Thoracic aorta (tissue), 2 donors: ENCODE results near the gene CAMK1D. TPM values are rescaled to one million over a fixed set of nuclear protein-coding genes. Genes with fewer than 3 reads are reported as not detected.
"Not testable (repeated sequence)": the region's sequence is repeated elsewhere in the genome, so short reads cannot be mapped to it uniquely, and the experiment has no call there.

Experiments used
- ATAC-seq: fragments of 150-250 bp; one replicate; pipeline ENCODE4 v1.8.0; 2017; ENCODE audit warnings: low read depth; ENCODE audit not compliant: insufficient number of reproducible peaks, low FRiP score
- DNase-seq: peaks from one replicate; pipeline ENCODE4 v3.0.0-alpha.2; 2020; ENCODE audit warnings: low spot score
- H3K27ac ChIP-seq, 2 donors: fragments of 200-600 bp; sonication (generic); 1 replicate in 1 of 2; 2 replicates in 1 of 2; pipeline ENCODE4 v1.5.1; 2016; ENCODE audit warnings: mild to moderate bottlenecking in 2 of 2, moderate library complexity in 2 of 2
- H3K27me3 ChIP-seq: fragments of 200-600 bp; sonication (generic); replicated peaks from 2 replicates; pipeline ENCODE4 v1.6.0; 2016; ENCODE audit warnings: mild to moderate bottlenecking; ENCODE audit not compliant: insufficient read depth
- H3K36me3 ChIP-seq: fragments of 200-600 bp; sonication (generic); one replicate; pipeline ENCODE4 v1.5.1; 2016
- H3K4me1 ChIP-seq, 2 donors: fragments of 200-600 bp; sonication (generic); 1 replicate in 1 of 2; 2 replicates in 1 of 2; pipeline versions ENCODE4 v1.5.1 to v1.6.0; 2016; ENCODE audit warnings: low read depth in 2 of 2, mild to moderate bottlenecking in 1 of 2; ENCODE audit not compliant: control insufficient read depth in 1 of 2
- H3K4me3 ChIP-seq: fragments of 200-600 bp; sonication (generic); 2 replicates; pipeline ENCODE4 v1.5.1; 2016; ENCODE audit warnings: mild to moderate bottlenecking
- H3K9me3 ChIP-seq: fragments of 200-600 bp; sonication (generic); 2 replicates; pipeline ENCODE4 v1.5.1; 2016
- total RNA-seq, 2 donors: library from RNA; depleted of rRNA; stranded (reverse); fragments of >200 nt; gene quantifications; one replicate each; pipeline versions ENCODE4 v1.1.0 to v1.2.3, GENCODE V29; 2016
- TF ChIP-seq, protein P1 (sequence below): fragments of 200-600 bp; sonication (generic); IDR thresholded peaks from one replicate; pipeline ENCODE4 v1.5.1; 2019; ENCODE audit warnings: antibody characterized with exemption

Gene CAMK1D
- 10 to 100 TPM in 1 of 2 donors, 1 to 10 TPM in 1; 8.7 to 11.2 TPM for total RNA-seq

DNA sequence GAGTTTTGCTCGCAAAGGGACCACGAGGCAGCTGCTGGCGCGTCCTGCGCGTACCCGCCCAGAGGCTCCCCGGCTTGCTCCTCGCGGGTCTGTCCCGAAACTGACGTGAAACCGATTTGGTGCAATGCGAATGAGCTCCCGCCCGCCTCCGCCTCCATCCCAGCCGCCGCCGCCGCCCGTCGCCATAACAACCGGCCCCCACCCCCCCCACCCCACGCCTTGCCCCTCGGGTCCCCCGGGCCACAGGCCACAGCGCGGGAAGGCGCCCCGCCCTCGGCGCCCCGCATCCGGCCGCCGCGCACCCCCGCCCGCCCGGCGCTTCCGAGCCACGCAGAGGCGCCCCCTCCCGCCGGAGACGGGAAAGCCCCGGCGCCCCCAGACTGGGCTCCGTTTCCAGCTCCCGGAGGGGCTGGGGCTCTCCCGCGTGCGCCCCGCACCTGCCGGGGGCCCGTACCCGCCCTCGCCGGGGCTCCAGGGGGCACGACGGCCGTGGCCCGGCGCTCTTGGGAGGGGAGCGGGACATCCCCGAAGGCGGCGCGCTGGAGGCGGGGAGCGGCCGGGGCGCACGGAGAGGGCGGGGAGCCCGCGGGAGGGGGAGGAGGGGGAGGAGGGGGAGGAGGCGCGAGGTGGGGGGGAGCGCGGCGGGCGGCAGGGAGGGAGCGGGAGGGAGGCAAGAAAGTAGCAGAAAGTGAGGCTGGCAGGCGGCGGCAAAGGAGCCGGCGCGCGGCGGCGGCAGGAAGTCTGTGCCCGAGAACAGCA lies at the start of gene CAMK1D:
CAMK1D (plus strand) TSS at position 678 of the 759 bp plus-strand sequence.
- H3K9me3 ChIP-seq, result no peaks in the 10 kb centered on the region
- TF ChIP-seq, protein P1, sequence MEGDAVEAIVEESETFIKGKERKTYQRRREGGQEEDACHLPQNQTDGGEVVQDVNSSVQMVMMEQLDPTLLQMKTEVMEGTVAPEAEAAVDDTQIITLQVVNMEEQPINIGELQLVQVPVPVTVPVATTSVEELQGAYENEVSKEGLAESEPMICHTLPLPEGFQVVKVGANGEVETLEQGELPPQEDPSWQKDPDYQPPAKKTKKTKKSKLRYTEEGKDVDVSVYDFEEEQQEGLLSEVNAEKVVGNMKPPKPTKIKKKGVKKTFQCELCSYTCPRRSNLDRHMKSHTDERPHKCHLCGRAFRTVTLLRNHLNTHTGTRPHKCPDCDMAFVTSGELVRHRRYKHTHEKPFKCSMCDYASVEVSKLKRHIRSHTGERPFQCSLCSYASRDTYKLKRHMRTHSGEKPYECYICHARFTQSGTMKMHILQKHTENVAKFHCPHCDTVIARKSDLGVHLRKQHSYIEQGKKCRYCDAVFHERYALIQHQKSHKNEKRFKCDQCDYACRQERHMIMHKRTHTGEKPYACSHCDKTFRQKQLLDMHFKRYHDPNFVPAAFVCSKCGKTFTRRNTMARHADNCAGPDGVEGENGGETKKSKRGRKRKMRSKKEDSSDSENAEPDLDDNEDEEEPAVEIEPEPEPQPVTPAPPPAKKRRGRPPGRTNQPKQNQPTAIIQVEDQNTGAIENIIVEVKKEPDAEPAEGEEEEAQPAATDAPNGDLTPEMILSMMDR, result peak; percentile 33
- ATAC-seq (peak; percentile 68), DNase-seq (peak; percentile 31)
- H3K4me3 ChIP-seq, result peak within 1 kb of the TSS; percentile 96
- peak within 1 kb of the TSS; percentile 90 for H3K27ac ChIP-seq
- peaks cover 3 to 16% of the 10 kb centered on the region in 2 donors for H3K4me1 ChIP-seq
- H3K27me3 ChIP-seq, result no peaks in the 10 kb centered on the region
- H3K36me3 ChIP-seq, result no peaks in the 10 kb centered on the region

- ATAC-seq, result not testable (repeated sequence)
These were observed 48.3 kb upstream of the CAMK1D start for GRCh38 chr10:12301036-12301435.

GRCh38 chr10:12308057-12308456 lies 41.3 kb upstream of the CAMK1D start:
- no peaks in the 10 kb centered on the region for H3K4me1 ChIP-seq
- ATAC-seq (no peak), DNase-seq (no peak)
- H3K36me3 ChIP-seq, result no peaks in the 10 kb centered on the region
- H3K9me3 ChIP-seq, result no peaks in the 10 kb centered on the region
- no peaks in the 10 kb centered on the region for H3K27me3 ChIP-seq
- TF ChIP-seq, protein P1, result no peak
- no peak overlapping the region for H3K4me3 ChIP-seq
- H3K27ac ChIP-seq, result no peak overlapping the region

More at GRCh38 chr10:12301036-12301435, 48.3 kb upstream of the CAMK1D start:
- not testable (repeated sequence) for H3K9me3 ChIP-seq, H3K4me1 ChIP-seq, H3K27ac ChIP-seq, H3K4me3 ChIP-seq, H3K27me3 ChIP-seq, H3K36me3 ChIP-seq, DNase-seq

- no peaks in the 10 kb centered on the region for H3K4me1 ChIP-seq
- no peak for DNase-seq
- H3K36me3 ChIP-seq, result no peaks in the 10 kb centered on the region
- no peaks in the 10 kb centered on the region for H3K9me3 ChIP-seq
- H3K27me3 ChIP-seq, result no peaks in the 10 kb centered on the region
- TF ChIP-seq, protein P1, result no peak
- H3K27ac ChIP-seq, result no peak overlapping the region
- no peak for ATAC-seq
- no peak overlapping the region for H3K4me3 ChIP-seq
These were observed 40.5 kb upstream of the CAMK1D start for GRCh38 chr10:12308736-12309375.

DNA sequence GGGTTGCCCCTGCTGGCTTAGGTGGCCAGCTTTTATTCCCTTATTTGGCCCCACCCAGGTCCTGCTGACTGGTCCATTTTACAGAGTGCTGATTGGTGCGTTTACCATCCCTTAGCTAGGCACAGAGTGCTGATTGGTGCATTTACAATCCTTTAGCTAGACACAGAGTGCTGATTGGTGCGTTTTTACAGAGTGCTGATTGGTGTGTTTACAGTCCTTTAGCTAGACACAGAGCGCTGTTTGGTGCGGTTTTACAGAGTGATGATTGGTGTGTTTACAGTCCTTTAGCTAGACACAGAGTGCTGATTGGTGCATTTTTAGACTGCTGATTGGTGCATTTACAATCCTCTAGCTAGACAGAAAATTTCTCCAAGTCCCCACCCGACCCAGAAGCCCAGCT lies 39.6 kb upstream of the CAMK1D start:
- not testable (repeated sequence) for H3K9me3 ChIP-seq, H3K4me1 ChIP-seq, H3K27ac ChIP-seq, H3K27me3 ChIP-seq, DNase-seq, H3K36me3 ChIP-seq, H3K4me3 ChIP-seq, ATAC-seq

DNA sequence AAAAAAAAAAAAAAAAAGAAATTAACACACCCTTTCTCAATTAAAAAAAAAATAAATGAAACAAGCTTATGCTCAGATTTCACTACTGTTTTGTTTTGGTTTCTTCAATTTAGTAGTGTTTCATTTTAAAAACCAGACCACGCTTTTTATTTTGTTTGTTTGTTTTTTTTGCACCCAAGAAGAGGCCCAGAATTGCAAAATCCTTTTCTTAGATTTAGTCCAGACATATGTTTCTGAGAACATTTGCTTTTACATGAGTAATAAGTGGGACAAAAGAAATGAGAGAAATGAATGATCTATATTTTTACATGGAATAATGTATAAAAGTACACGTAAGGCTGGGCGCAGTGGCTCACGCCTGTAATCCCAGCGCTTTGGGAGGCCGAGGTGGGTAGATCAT lies 34.5 kb upstream of the CAMK1D start:
- TF ChIP-seq, protein P1, result no peak
- H3K4me1 ChIP-seq, result no peaks in the 10 kb centered on the region
- H3K27me3 ChIP-seq, result no peaks in the 10 kb centered on the region
- H3K4me3 ChIP-seq, result no peak overlapping the region
- no peak overlapping the region for H3K27ac ChIP-seq
- no peak for ATAC-seq
- H3K9me3 ChIP-seq, result no peaks in the 10 kb centered on the region
- no peaks in the 10 kb centered on the region for H3K36me3 ChIP-seq
- no peak for DNase-seq
